ENCODE results near the gene ABR.

ABR gene

DNA sequence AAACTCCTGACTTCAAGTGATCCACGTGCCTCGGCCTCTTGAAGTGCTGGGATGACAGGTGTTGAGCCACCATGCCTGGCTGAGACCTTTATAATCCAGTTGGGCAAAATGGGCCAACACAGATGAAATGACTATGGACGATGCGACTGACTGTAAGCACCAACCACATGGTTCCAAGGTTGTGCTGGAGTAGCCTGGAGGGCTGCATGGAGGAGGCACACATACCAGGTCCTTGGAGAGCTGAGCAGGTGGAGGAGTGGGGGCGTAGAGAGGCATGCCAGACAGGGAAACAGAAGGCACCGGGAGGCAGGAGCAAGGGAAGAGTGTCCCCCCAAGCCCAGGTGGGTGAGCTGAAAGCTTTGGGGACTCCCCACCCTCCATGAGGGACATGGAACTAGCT lies 85.2 kb downstream of the ABR start:
- TF ChIP-seq, protein P1, sequence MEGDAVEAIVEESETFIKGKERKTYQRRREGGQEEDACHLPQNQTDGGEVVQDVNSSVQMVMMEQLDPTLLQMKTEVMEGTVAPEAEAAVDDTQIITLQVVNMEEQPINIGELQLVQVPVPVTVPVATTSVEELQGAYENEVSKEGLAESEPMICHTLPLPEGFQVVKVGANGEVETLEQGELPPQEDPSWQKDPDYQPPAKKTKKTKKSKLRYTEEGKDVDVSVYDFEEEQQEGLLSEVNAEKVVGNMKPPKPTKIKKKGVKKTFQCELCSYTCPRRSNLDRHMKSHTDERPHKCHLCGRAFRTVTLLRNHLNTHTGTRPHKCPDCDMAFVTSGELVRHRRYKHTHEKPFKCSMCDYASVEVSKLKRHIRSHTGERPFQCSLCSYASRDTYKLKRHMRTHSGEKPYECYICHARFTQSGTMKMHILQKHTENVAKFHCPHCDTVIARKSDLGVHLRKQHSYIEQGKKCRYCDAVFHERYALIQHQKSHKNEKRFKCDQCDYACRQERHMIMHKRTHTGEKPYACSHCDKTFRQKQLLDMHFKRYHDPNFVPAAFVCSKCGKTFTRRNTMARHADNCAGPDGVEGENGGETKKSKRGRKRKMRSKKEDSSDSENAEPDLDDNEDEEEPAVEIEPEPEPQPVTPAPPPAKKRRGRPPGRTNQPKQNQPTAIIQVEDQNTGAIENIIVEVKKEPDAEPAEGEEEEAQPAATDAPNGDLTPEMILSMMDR (IDR thresholded peaks at IDR 0.05) = no peak

- TF ChIP-seq, protein P1 (IDR thresholded peaks at IDR 0.05) = no peak
Observed at GRCh38 chr17:1091900-1092299, 87.9 kb downstream of the ABR start.

- TF ChIP-seq, protein P1 (IDR thresholded peaks at IDR 0.05) = no peak
Observed at GRCh38 chr17:1091190-1091534, 88.6 kb downstream of the ABR start.

GRCh38 chr17:1090465-1091189 lies 89.2 kb downstream of the ABR start:
- TF ChIP-seq, protein P1 (IDR thresholded peaks at IDR 0.05) = no peak

- TF ChIP-seq, protein P1 (IDR thresholded peaks at IDR 0.05) = no peak
Observed at GRCh38 chr17:1089915-1090314, 89.9 kb downstream of the ABR start.

DNA sequence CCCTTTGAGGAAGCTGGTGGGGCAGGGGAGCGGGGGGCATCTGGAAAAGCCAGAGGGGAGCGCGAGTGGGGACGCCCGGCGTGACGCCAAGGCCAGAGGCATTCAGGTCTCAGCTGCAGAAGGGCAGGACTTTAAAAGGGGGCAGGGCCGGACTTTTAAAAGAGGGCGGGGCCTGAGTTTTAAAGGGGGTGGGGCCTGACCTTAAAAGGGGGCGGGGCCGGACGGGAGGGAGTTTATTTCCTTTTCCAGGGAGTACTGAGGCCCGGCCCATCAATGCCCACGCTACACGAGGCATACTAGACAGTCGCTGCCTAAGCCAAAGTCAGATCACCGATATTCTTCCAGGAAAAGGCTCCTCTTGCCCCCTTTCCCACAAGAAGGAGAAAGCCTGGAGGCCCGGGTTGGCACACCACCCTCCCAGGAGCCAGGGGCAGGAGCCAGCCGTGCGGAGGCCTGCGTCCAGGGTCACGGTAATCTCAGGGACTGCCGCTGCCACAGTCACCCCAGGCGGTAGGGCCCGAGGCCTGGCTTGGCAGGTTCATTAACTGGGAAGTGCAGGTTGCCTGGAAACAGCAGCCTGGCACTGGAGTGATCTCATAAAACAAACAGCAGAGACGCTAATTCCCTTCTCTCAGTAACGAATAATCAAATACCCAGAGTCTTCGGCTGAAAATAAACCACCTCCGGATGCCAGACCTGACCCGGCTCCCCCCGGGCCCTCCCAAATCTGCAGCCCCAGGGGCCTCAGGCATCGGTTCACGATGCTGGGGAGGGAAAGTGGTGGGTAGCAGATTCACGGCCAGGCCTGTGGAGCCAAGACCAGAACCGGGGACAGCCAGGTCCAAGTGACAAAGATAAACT lies 92.2 kb downstream of the ABR start:
- TF ChIP-seq, protein P1 (IDR thresholded peaks at IDR 0.05) = no peak

DNA sequence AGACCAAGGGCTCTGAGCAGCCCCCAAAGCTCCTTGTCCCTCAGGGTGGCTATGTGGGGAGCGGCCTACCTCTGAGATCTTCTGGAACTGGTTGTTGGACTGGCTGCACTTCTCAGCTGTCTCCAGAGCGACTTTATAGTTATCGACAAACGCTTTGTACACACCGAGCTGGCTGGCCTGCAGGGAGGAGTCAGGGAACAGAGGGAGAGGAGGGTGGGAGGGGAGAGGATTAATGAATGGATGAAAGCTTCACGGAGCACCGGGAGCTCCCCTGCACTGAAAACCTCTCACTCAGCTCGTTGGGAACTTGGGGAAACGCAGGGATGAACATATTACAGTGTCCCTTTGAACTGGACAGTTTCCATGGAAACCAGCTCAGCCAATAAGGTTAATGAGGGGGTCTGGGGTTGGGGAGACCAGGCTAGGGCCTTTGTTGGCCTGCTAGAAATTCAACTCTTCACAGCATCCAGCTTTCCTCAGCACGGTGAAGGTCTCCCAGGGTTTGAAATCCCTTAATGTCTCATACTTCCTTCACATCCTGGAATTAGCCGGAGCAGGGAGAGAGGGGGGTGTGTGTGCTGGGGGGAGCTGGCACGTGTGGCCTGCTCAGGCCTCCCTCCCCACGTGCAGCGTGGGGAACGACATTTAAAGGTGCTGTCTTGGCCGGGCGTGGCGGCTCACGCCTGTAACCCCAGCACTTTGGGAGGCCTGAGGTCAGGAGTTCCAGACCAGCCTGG lies 96.2 kb downstream of the ABR start:
- TF ChIP-seq, protein P1 (IDR thresholded peaks at IDR 0.05) = no peak
